Right hindlimb (tissue), 1 donor: ENCODE measurements around the gene QPCT.
A peak's percentile ranks its signal among the peaks of the same experiment; 100 is the strongest.

Experiments used
- DNase-seq: peaks from one replicate; pipeline ENCODE4 v3.0.0-alpha.2; 2018

QPCT gene

DNA sequence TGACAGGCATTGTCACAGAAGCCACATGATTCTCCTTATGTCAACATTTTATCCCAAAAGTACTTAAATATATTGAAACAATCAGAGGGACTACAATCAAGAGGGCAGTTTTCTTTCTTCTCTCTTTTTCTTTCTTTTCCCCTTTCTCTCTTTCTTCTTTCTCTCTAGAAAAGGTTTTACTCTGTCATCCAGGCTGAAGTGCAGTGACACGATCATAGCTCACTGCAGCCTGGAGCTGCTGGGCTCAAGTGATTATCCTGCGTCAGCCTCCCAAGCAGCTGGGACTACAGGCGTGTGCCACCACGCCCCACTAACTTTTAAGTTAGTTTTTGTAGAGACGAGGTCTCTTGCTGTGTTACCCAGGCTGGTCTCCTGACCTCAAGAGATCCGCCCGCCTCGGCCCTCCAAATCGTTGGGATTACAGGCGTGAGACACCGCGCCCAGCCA, 18.8 kb upstream of the QPCT start:
- no peak for DNase-seq

DNA sequence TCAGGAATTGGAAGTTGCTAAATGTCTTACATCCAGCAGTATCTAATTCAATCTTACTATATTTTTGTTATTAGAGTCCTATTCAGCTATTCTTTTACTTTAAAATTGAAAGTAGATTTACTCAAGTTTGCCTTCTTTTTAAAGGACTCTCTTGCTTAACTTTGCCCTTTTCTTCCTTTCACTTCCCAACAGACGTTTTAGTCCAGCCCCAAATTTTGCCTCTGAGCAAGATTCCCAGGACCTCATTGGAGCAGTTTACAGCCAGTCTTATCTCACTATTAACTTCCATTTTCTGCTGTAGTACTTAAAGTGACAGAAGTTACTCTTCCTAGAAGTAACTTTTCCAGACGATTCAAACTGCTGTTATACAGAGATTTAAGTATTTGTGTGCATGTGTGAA, 18.1 kb upstream of the QPCT start:
- peak; percentile 38 for DNase-seq

DNA sequence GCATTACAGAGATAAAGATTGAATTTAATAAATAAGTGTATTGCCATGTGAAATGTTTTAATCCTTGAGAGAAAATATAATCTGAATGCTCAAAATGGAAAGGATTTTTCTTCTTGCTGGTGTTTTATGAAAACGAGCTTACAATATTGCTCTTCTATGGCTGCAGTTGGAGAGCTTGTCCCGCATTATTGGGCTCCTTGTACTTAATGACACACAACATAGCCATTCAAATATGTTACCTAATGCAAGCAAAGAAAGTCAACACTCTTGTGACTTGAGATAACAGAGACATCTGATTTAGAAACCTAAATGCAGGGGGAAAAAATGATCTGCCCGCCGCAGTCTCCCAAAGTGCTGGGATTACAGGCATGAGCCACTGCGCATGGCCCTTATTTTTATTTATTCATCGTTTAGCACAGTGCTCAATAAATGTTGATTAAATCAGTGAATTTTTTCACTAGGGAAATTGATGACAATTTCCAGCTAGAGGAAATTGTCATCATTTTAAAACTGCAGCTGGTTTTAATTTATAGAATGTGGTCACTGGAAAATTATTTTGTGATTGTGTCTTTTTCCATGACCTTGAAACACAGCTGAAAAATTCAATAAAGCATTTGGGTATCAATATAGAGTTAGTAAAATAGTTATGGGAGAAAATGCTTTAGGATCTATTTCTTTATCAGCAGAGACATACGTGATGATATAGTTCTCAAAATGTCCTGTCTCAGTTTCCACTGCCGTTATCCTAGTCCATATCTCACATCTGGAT, 17.4 kb upstream of the QPCT start:
- DNase-seq, result no peak

GRCh38 chr2:37330681-37331080, 13.7 kb upstream of the QPCT start:
- no peak for DNase-seq

- DNase-seq, result no peak
These were observed 11.9 kb upstream of the QPCT start for GRCh38 chr2:37332560-37332959.

GRCh38 chr2:37333256-37333655, 11.2 kb upstream of the QPCT start:
- DNase-seq, result no peak

- no peak for DNase-seq
These were observed 8.8 kb upstream of the QPCT start for GRCh38 chr2:37335604-37336003.

DNA sequence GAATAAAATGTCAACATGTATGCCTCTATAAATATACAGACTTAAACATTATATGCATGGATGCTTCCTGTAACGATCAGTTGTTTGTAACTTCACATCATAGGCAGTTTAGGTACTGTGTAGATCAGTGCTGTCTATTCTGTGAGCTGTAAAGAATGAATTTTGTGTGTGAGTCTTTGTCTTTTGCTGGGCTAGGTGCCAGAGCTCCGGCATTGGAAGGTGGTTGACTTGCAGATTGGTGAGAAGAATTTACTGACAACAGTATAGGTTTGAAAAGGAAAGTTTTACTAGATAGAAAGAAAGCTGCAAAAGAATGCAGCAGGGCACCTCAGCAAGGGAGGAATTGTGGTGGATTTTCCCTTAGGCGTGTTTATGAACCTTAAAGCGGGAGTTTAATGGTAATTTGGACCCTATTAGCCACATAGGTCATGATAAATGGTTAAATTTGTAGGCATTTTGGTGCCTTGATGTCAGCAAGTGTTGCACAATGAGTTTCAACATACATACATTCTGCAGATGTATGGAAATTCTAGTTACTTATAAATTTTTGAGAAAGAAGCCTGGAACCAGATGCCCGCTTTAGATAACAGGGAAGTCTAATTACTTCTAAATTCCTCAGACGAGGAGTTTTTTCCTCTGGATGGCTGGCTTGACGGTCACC, 6.7 kb upstream of the QPCT start:
- no peak for DNase-seq

GRCh38 chr2:37338933-37339332, 5.5 kb upstream of the QPCT start:
- DNase-seq, result no peak

GRCh38 chr2:37340637-37341036, 3.8 kb upstream of the QPCT start:
- DNase-seq, result no peak

DNA sequence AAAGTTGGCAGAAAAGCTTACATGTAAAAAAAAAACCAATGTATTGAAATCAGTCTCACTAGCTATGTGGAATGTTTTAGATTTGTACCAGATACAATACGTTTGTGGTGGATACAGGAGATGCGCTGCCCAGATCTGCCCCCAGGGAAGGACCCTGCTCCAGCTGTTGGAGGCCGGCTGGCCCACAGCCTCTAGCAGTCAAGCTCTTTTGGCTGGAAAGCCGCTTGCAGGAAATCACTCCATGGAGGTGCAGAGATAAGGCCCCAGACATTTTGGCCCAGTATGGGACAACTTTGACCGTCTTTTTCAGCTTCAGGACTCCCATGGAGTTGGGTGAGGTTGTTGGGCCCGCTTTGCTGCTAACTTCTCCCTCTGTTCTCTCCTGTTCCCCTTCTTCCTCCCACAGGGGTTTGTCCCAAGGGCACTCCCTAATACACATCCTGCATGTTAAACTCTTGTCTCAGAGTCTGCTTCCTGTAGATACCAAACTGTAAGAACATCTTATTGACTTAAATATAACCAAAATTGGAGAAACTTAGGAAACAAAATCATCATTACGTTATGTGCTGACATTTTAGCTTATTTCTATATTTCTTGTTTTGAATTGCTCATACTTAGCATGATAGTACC, 1.7 kb upstream of the QPCT start:
- DNase-seq, result peak; percentile 70

- DNase-seq, result peak; percentile 58
These were observed 644 bp upstream of the QPCT start for GRCh38 chr2:37343537-37344434.

DNA sequence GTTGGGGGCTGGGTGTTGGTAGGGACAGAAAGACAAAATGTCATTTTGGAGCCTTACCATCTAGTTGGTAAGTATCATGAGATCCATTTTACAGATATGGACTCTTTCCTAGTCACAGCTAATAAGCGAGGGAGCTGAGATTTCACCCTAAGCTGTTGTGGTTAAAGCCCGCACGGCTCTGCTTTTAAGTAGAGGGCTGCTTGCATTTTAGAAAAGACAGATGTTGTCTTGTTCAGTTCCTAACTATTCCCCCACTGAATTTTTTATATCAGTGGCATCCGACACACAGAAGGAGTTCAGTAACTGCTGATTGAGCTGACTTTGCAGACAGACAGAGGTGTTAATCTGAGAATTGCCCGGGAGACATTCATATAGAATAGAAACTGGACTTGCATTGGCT, 3.7 kb downstream of the QPCT start:
- no peak for DNase-seq

DNA sequence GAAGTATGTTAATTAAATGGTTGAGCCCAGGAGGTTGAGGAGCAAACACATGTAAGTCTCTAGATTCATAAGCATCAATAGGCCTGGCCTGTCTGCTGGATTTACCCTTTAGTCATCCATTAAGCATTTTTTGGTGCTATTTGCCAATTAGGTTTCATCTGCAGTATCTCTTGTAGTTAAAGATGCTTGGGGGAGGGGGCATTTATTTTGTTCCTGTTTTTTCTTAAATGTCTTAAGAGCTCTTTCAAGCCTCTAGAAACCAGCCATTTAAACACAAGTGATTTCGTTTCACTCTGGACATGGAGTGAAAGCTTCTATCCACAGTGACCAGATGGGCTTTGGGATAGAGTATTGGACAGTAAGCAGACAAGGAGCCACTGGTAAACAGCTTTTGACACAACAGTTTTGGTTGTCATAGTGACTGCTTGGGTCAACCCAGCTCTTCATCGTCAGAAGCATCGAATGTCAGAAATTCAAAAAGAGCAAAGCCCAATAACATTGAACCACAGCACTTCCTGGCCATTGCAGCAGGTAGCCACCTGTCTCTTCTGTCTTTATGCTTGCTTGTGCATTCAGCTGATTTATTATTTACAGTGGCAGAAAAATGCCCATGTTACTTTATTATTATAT, 4.9 kb downstream of the QPCT start:
- no peak for DNase-seq

GRCh38 chr2:37350034-37350433, 5.6 kb downstream of the QPCT start:
- no peak for DNase-seq

DNA sequence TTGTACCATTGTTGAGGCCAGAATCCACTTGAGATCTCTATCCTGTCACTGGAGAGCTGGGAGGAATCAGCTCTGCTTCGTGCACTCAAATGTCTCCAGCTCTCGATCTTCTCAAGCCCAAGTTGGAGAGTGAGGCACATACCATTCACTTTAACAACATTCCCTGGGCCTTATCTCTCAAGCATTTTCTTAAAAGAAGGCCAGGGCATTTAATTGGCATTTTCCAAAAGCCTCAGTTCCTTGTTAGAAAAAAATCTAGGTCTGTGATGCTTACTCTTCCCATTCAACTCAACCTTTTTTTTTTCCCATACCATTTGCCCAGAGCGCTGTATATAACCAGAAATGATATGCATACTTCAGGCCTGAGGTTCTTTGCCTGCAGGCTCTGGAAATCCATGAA, 10.1 kb downstream of the QPCT start:
- no peak for DNase-seq

- no peak for DNase-seq
These were observed 11.3 kb downstream of the QPCT start for GRCh38 chr2:37355735-37356134.

DNA sequence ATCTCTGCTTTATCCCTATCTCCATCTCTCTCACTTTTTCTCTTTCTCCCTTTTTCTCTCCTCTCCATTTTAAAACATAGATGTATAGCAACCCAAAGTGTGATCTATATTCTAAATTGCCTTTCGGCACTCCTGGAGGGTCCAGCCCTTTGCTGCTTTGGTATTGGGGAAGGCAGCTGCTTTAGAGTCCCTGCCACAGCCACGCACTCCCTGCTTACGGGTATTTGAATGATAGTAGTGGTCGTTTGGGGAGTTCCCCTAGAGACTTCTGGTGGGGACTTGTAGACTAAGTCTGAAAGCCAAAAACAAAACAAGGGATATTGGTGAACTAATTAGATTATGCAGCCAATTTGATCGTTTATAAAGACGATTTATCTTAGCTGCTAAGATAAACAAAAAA, 11.9 kb downstream of the QPCT start:
- no peak for DNase-seq

DNA sequence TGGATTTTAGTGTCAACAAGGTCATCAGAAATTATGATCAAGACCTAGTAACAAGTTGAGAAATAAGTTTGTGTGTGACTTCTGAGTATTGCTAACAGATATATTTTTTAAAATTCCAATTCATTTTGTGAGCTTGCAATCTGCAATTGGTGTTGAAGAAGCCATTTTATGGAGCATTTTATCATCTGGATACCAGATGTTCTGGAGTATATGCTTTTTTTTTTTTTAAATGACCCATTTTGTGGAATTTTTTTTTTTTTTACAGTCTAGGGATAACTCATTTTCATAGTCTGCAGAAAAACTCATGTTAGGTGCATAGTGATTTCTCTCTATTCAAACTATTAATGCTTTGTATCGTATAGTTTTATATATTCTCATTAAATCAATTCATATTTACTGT, 12.6 kb downstream of the QPCT start:
- DNase-seq, result no peak

DNA sequence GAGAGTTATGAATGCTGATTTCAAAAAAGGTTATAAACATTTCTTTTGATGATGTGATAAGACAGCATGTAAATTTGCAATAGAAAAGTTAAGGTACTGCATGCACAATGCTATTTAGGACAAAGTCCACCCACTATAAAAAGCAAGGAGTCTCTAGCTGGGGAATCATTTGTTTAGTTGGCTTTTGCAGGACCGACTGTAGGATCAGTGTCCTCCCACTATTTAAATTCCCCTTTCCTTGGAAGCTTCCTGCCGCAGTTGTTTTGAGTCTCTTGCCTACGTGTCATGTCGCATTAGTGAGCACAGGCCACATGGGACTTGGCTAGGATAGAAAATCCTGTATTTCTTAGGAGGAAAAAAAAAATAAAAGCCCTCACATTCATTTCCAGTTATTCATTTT, 13.1 kb downstream of the QPCT start:
- DNase-seq, result no peak

DNA sequence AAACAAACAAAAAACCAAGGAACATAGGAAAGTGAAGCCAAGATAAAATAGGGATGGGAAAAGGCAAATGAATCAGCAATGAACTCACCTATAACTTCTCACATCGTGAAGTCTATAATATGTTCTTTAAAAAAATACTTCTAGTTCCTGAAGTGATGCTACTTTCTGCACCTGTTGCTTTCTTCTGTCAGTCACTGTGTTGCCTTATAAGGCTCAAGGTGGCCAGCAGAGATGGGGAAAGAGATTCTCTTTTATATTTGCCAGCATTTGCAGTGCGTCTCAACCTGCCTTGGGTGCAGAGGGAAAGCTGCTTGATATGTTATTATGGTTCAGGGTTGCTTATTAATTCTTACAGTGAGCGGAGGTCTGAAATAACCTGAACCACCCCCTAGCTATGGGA, 14.0 kb downstream of the QPCT start:
- no peak for DNase-seq

DNA sequence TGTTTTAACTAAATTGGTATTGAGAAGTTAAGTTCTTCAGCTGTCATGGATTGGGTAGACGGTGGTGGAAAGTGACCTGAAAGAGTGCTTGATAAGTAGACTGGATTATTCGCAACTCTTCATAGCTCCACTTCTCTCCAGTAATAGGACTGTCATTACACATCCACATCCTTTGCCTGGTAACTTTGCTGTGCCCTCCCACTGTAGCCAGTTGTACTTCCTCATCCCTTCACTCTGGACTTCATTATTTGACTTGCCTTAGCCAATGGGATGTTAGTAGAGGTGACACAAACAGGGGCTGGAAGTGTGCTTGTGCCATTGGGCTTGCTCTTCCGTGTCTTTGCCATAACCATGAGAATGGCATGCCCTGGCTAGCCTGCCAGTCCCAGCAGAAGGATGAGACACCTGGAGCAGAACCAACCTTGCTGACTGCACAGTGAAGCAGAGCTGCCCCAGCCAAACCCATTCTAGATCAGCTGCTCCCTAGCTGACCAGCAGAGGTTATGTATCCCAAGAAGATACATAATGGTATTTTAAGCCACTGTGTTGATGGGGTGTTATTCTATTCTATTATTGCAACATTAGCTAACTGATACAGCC, 16.9 kb downstream of the QPCT start:
- DNase-seq, result no peak
